ENCODE data around the gene TCF12. TPM values are rescaled to one million over a fixed set of nuclear protein-coding genes. Genes with fewer than 3 reads are reported as not detected.

The TCF12 gene
- total RNA-seq, 4 donors from 2014 or later = 50.5 to 117 (median 89.8) TPM

DNA sequence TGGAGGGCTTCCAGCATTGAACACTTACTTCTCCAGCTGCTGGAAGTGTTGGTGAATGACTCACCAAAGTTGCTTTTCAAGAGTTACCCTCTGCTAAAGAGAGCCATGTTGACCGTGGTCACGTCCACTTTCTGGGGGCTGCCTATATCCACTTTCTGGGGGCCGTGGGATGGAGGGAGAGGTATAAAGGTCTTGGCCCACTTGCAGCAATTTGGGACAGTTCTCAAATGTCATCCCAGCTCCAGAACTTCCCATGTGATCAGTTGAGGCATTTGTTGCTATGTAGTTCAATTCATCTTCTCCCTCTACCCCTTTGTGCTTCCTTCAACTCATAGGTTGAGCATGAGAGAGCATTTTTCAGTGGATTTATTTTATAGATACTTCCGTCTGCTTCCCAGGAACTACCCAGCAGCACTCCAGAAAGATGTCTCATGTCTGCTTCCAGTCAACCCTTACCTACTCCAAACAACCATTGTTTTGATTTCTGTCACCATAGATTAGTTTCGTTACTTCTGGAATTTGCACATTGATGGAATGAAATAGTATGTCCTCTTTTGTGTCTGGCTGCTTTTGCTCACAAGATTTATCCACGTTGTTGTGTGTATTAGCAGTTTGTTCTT lies 130.6 kb downstream of the TCF12 start:
- intact Hi-C loops (cut with DNase I; ENCODE audit: low total_unique reads) = no loop called here
- no peak overlapping the region for H3K4me3 ChIP-seq (ENCODE audit: low read depth, poor library complexity, severe bottlenecking)
- no peak for TF ChIP-seq POLR2A (IDR thresholded peaks at IDR 0.05)
- TF ChIP-seq, protein P1, sequence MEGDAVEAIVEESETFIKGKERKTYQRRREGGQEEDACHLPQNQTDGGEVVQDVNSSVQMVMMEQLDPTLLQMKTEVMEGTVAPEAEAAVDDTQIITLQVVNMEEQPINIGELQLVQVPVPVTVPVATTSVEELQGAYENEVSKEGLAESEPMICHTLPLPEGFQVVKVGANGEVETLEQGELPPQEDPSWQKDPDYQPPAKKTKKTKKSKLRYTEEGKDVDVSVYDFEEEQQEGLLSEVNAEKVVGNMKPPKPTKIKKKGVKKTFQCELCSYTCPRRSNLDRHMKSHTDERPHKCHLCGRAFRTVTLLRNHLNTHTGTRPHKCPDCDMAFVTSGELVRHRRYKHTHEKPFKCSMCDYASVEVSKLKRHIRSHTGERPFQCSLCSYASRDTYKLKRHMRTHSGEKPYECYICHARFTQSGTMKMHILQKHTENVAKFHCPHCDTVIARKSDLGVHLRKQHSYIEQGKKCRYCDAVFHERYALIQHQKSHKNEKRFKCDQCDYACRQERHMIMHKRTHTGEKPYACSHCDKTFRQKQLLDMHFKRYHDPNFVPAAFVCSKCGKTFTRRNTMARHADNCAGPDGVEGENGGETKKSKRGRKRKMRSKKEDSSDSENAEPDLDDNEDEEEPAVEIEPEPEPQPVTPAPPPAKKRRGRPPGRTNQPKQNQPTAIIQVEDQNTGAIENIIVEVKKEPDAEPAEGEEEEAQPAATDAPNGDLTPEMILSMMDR (IDR thresholded peaks at IDR 0.05) = no peak
- WGBS, 2 donors = 90 to 91% methylated on average over 6 of the region's 6 CpGs
- DNase-seq (ENCODE audit: low spot score in 2 of 2) = no peak

DNA sequence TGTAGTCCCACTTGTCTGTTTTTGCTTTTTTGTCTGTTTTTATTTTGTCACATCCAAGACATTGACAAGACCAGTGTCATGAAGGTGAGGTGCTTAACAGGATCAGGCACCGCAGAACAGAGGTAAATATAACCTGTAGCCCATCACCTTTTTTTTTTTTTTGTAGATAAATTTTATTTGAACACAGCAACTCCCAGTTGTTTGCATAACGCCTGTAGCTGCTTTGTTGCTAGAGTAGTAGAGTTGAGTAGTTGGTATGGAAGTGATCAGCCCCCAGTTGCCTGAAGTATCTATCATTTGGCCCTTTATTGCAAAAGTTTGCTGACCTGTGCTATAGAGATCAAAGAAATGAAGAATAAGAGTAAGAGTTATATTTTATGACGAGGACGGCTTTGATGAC lies 135.0 kb downstream of the TCF12 start:
- TF ChIP-seq, protein P1 (IDR thresholded peaks at IDR 0.05) = no peak
- no peak for TF ChIP-seq POLR2A (IDR thresholded peaks at IDR 0.05)
- 88 to 89% methylated on average over 4 of the region's 4 CpGs for WGBS, 2 donors
- no peak for DNase-seq (ENCODE audit: low spot score in 2 of 2)

DNA sequence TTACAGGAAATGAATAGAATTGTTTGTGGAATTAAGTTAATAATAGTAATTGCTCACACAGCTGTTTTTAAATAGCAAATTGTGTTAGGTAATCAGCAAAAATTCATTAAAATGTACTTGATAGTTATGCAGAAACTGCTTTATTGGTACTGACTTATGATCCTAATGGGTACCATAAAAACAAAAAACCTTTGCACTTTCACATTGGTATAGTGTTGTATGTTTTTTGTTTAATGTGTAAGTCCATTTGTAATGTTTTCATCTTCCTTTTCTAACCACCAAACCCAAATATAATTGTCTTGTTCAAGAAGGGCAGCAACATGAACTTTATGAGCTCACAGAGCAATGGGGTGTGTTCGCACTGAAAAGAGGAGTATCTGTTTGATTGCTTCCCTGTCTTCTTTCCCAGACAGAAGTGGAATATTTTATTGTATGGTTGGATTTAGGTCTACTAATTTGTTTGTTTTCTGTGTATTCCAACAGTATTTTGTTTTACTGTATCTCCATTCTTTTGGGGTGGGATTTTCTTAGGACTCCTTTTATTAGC lies 135.8 kb downstream of the TCF12 start:
- DNase-seq (ENCODE audit: low spot score in 2 of 2) = no peak
- H3K4me3 ChIP-seq (ENCODE audit: low read depth, poor library complexity, severe bottlenecking) = no peak overlapping the region
- WGBS, 2 donors = 68 to 73% methylated on average over 1 of the region's 1 CpG
- intact Hi-C loops (cut with DNase I; ENCODE audit: low total_unique reads) = no loop called here
- TF ChIP-seq POLR2A (IDR thresholded peaks at IDR 0.05) = no peak
- TF ChIP-seq, protein P1 (IDR thresholded peaks at IDR 0.05) = no peak

More for the DNA sequence above, 135.0 kb downstream of the TCF12 start:
- intact Hi-C loops (cut with DNase I; ENCODE audit: low total_unique reads) = no loop called here
- no peak overlapping the region for H3K4me3 ChIP-seq (ENCODE audit: low read depth, poor library complexity, severe bottlenecking)

DNA sequence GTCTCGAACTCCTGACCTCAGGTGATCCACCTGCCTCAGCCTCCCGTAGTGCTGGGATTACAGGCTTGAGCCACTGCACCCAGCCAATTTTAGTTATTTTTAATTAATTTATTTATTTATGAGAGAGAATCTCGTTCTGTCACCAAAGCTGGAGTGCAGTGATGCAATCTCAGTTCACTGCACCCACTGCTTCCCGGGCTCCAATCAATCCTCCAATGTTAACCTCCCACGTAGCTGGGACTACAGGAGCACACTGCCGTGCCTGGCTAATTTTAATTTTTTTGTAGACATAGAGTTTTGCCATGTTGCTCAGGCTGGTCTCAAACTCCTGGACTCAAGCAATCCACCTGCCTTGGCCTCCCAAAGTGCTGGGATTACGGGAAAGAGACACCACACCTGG lies 137.9 kb downstream of the TCF12 start:
- 92 to 97% methylated on average over 7 of the region's 7 CpGs for WGBS, 2 donors
- TF ChIP-seq POLR2A (IDR thresholded peaks at IDR 0.05) = no peak
- TF ChIP-seq, protein P1 (IDR thresholded peaks at IDR 0.05) = no peak
- intact Hi-C loops (cut with DNase I; ENCODE audit: low total_unique reads) = no loop called here

DNA sequence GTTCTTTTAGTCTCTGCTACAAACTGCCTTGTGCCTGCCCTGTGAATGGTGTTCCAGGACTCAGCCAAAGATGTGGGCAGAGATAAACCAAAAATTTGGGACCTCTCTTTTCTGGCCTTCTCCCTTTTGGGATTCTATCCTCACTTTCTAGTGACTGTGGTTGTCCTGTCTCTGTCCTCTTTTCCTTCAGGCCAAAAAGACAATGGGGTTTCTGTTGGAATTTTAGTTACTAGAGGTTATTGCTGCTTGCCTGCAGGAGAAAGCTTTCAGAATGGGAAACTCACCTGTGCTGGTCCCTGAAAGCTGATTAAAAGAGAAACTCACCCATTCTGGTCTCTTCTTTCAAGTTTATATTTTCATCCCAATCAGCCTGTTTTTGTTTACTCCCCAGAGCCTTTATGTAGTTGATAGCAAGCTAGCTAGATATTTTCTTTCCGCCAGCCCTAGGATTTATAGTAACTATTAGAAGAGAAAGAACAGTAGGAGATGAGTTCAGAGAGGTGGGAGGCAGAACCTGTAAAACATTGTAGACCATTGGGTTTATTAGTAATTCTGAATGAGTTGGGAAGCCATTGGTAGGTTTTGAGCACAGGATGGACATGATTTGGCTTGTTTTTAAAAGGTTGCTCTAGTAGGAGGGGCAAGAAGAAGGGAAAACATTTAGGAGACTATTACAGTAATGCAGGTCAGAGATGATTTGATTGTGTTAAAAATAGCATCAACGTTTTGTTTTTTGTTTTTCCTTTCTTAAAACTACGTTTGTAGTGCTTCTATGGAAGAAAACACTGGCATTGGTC lies 138.9 kb downstream of the TCF12 start:
- intact Hi-C loops (cut with DNase I; ENCODE audit: low total_unique reads) = no loop called here
- WGBS, 2 donors = 51 to 56% methylated on average over 3 of the region's 3 CpGs
- TF ChIP-seq POLR2A (IDR thresholded peaks at IDR 0.05) = no peak
- TF ChIP-seq, protein P1 (IDR thresholded peaks at IDR 0.05) = no peak
- DNase-seq (ENCODE audit: low spot score in 2 of 2) = no peak
- no peak overlapping the region for H3K4me3 ChIP-seq (ENCODE audit: low read depth, poor library complexity, severe bottlenecking)

More for the DNA sequence above, 137.9 kb downstream of the TCF12 start:
- H3K4me3 ChIP-seq (ENCODE audit: low read depth, poor library complexity, severe bottlenecking) = no peak overlapping the region
- DNase-seq (ENCODE audit: low spot score in 2 of 2) = no peak
